HG03025 (cell line): Measurements from ENCODE around the gene SLBP.

Experiments
- ATAC-seq: cut with Tn5 transposase; IDR thresholded peaks from one replicate; pipeline ENCODE4 v1.9.1; 2021; ENCODE audit warnings: mild to moderate bottlenecking, moderate library complexity; ENCODE audit not compliant: unreplicated experiment, low FRiP score

SLBP gene

GRCh38 chr4:1658581-1658980 lies 53.5 kb downstream of the SLBP start:
- ATAC-seq, result no peak

- ATAC-seq, result no peak
Measured at GRCh38 chr4:1658146-1658545, 54.0 kb downstream of the SLBP start.

GRCh38 chr4:1656986-1657385 lies 55.1 kb downstream of the SLBP start:
- ATAC-seq, result no peak

DNA sequence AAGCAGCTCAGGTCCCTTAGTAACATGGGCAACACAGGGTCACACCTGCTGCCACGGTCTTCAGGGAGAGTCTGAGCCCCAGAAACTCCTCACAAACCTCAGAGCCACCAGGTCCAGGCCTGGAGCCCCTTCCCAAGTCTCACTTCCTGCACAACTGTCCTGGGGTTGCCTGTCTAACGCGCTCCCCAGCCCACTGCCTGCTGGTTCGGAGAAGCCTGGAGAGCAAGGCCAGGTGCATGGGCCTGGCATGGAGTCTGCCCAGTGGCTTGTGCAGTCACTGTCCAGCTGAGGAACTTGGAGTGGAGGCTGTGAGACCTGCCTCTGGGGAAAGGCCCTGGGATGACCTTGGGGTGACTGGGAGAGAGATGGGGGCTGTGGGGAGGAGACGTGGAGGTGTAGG lies 56.0 kb downstream of the SLBP start:
- ATAC-seq, result no peak

DNA sequence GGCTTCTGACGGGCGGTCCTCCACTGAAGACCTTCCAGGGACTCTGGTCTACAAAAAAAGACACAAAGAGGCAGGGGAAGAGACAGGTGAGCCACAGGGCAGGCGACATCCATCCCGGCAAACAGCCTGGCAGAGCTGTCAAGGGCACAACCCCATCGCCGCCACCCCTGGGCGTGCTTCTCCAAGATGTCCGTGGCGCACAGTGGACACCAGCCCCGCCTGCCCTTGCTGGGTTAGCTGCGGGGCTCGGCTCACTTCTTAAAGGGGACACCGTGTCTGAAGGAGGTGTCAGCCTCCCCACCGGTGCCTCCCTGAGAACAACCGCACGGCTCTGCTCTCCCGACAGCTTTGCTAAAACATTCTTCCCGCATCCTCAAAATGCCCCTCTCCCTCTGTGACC lies 56.4 kb downstream of the SLBP start:
- ATAC-seq, result no peak

- no peak for ATAC-seq
Measured at GRCh38 chr4:1655081-1655480, 57.0 kb downstream of the SLBP start.

DNA sequence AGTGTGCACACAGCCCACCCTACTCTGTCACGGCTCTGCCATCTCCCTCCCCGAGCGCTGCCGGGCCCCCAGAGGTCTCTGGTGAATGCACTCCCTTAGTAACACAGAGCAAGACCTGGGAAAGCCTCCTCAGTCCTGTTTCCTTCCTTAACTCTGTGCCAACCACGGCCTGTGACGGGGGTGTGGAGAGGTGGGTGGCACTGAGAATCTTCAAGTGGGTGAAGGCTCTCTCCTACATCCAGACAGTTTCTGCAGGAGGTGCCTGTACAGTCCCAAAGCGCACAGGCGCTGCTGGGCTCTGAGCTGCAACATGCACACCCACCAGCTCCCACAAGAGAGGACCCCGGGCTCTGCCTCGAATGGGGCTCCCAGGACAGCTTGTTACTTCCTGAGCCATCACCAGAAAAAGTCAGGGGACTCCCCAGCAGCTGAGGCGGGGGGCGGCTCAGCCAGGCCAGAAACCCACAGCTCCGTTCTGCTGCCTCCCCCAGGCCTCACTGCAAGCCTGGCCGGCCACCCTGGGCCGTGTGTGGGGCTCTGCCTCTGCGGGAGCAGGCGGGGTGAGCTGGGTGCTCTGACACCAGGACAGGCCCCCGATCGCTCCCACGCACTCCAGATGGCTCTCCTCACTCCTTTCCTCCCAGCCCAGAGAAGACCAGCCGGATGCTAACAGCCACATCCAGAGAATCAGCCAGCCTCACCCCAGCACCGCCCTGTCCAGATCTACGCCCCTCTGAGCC lies 57.7 kb downstream of the SLBP start:
- ATAC-seq, result no peak

GRCh38 chr4:1653776-1654175 lies 58.3 kb downstream of the SLBP start:
- ATAC-seq, result no peak

DNA sequence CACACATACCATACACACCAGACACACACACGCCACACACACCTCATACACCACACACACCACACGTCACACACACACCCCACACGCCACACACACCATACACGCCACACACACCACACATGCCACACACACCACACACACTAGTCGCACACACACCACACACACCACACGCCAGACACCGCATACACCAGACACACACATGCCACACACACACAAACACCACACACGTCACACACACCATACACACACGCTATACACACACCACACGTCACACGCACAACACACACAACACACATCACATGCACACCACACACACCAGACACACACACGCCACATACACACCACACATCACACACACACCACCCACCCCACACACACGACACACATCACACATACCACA lies 60.0 kb downstream of the SLBP start:
- no peak for ATAC-seq

GRCh38 chr4:1651609-1652008 lies 60.5 kb downstream of the SLBP start:
- ATAC-seq, result no peak

DNA sequence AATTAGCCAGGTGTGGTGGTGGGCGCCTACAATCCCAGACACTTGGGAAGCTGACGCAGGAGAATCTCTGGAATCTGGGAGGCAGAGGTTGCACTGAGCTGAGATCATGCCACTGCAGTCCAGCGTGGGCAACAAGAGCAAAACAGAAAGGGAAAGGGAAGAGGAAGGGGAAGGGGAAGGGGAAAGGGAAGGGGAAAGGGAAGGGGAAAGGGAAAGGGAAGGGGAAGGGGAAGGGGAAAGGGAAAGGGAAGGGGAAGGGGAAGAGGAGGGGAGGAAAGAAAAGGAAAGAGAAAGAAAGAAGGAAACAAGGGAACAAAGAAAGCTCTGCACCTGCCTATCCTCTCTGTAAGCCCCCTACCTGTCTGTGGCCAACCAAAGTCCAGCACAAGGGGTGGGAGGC lies 63.2 kb downstream of the SLBP start:
- ATAC-seq, result no peak

DNA sequence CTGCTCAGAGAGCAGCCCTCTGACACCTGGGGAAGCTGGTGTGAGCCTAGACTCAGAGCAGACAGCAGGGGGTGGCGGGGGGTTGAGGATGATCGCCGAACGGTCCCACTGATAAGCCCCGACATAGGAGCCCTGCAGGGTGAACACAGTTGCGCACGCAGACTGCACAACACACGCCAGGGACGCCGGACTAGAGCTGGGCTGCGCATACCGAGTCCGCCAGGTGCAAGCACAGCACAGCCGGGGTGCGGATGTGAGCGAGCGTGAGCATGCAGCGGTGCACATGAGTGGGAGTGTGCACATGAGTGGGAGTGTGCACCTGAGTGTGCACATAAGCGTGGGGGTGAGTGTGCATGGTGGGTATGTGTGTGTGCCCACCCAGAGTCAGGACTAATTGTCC lies 64.7 kb downstream of the SLBP start:
- no peak for ATAC-seq

DNA sequence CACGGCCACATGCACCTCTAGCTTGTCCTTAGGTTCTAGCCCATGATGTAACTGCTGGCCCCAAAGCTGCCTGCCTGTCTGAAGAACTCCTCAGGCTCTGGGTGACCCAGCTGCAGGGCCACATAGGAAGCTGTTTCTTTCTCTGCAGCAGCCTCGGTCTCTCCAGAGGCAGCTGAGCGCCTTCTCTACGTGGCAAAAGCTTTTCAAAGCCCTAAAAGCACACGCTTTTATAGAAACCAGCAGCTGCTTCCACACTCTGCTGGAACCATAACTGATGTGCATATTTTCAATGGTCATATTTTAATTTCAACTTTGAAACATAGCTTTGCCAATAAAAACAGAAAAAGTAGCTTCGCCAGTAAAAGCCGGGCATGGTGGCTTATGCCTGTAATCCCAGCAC lies 65.4 kb downstream of the SLBP start:
- no peak for ATAC-seq

- ATAC-seq, result no peak
Measured at GRCh38 chr4:1644891-1645657, 67.0 kb downstream of the SLBP start.

- no peak for ATAC-seq
Measured at GRCh38 chr4:1643971-1644735, 68.0 kb downstream of the SLBP start.
